Testis (tissue), 2 donors: Measurements from ENCODE around the gene PIR.
A peak's percentile ranks its signal among the peaks of the same experiment; 100 is the strongest.

Experiments
- CTCF ChIP-seq, 3 experiments: fragments of 450-650 bp in 2 of 3; fragments of 200-600 bp in 1 of 3; sonication (generic) in 1 of 3; IDR thresholded peaks; one replicate each; pipeline ENCODE4 v1.5.1; 2016 to 2019; ENCODE audit warnings: antibody characterized with exemption in 3 of 3, mild to moderate bottlenecking in 2 of 3, moderate library complexity in 1 of 3
- POLR2A ChIP-seq: fragments of 450-650 bp; IDR thresholded peaks from one replicate; pipeline ENCODE4 v1.6.1; 2017; ENCODE audit warnings: antibody characterized with exemption, mild to moderate bottlenecking, moderate library complexity

GRCh38 chrX:15468036-15468435 is 25.1 kb downstream of the PIR start:
- peak; percentile 15 to 32 (median 18) for TF ChIP-seq CTCF (IDR thresholded peaks at IDR 0.05)
- TF ChIP-seq POLR2A: no peak
